Activated CD4-positive, alpha-beta T cell treated with anti-CD3 and anti-CD28 coated beads for 24 hours (primary cell): ENCODE measurements around the gene PTPRM.

ENCODE experiments used
- DNase-seq, 2 donors: peaks; one replicate each; pipeline ENCODE4 v3.0.0-alpha.2; 2020; ENCODE audit warnings: low read depth in 2 of 2

The PTPRM gene

DNA sequence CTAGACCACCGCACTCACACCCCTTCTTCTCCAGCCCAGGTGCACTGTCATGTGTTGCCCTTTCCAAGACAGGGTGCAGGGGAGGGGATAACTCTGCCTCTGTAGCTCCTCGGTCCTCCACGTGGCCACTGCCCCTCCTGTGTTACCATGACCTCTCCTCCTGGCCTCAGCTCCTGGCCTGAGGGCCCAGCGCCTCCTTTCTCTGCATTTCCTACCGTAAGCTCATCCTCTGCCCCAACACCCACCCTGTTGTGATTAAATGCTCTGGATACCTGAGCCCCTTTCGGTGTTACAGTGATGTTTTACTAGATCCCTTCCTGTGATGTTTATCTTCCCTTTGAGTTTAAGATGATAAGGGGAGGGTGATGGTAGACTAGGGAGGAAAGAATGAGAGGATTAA is 242.3 kb downstream of the PTPRM start:
- no peak for DNase-seq

DNA sequence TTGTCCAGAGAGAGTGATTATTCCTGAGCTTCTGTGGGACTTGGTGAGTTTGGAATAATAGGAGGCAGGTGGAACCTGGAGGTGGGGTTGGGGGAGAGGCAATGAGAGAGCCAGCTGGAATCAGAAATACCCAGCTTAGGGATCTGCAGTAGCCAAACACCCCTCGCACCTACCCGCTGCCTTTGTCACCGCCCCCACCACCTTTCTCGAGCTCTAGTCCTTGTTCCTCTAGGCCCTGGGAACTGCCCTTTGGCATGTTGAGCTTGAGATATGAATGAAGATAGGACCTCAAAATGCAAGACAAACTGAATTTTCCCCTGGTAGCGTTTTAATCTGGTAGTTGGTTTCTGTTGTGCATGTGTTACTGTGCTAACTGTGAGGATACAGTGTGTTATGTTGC is 242.9 kb downstream of the PTPRM start:
- DNase-seq = no peak

DNA sequence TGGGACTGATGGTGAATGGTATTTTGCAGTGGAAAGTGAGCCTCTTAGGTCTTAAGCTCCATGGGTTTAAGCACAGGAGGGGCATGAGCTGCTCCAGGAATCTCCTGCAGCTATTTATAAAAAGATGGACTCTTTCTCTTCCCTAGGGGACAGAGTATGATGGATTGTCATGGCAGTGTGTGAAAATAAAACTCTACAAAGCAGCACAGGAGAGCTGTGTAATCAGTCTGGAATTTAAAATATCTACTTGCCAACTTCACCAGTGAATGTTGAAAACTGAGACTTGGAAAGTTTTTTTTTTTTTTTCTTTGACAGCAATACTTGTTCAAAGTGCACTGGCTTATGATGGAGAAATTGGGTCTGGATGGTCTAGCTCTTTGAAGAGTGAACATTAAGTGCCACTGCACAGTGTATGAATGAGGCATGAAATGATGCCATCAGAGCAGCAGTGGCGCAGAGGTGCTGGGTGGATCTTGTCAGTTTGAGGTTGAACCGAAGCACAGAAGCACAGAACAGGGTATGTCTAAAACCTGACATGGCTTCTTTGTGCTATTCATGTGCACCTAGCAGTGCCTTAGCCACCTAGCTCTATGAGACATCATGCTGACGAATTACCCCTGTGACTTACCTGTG is 245.4 kb downstream of the PTPRM start:
- no peak for DNase-seq

DNA sequence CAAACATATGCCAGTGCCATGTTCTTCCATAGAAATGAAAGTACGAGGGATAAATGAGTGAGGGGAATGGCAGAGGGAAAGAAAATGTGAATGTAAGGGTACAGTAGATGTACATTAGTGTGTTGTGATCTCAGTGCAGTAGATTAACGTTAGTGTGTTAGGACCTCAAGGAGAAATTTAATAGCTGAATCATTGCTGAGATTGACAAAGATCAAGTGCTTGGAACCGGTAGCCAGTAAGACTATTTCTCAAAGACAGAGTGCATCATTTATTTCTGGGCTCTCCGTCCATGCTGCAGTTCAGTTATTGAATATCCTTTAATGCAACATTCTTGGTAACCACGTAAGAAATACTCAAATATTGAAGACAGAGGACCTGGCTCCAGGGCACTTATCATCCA is 246.0 kb downstream of the PTPRM start:
- DNase-seq = no peak

DNA sequence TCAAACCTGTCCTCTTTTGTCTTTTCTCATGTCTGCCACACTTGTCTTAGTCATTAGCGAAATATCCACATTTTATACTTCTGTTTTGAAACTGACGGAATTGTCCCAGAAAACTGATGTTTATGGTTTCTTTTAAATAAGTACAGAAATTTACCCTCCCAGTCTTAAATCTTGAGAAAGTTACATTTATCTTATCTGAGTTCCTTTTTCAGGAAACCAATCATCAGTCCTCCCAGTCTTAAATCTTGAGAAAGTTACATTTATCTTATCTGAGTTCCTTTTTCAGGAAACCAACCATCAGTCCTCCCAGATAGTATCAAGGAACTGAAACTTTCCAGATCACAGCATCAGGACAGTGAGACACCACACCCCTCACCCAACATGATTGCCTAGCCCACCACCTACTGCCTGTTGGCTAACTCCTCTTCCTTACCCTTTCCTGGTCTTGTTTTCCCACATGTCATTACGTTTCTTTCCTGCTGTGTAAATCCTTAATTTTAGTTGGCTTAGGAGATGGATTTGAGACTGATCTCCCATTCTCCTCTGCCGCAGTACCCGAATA is 247.7 kb downstream of the PTPRM start:
- DNase-seq = no peak

DNA sequence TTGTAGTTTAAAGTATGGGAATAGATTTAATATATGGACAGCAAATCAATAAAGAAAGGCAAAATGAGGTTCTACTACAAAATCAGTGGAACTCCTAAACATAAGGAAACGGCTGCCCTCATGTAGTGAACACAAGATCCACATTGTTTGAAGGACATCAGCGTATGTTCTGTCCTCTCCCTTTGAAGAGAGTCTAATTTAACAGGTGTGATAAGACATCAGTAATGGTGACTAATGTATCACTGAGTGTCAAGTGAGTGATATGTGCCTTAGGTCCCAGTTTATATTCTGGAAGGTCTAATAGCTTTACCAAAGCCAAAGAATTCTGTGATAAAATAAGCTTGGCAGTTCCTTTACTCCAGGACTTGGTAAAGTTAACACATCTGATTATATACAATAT is 248.7 kb downstream of the PTPRM start:
- DNase-seq = no peak

DNA sequence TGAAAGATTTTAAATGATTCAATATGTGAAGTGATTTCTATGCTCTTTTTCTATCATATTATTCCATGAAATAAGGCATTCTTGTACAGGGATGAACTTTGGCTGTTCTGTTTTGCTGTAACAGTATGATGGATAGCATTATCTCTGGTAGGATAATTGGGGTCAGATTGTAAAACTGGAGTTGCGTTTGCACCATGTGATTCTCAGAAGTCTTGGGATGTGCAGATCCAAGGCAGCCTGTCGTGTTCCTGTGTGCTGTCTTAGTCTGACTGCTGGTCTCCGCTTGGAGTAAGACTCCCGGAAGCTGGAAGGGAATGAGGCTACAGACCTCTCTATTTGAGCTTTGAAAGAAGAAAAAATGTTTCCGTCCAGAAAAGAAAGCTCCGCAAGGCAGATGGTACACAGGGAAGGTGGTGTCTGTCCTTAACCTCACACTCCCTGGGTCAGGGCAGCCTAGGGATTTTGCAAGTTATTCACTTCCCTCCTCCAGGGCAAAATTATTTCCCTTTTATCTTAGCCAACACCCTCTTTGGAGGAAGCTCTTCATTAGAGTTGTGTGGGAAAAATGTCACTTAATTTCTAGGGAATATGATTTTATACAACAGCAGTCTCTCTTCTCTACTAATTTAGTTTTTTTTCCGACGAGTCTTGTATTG is 250.6 kb downstream of the PTPRM start:
- no peak for DNase-seq

DNA sequence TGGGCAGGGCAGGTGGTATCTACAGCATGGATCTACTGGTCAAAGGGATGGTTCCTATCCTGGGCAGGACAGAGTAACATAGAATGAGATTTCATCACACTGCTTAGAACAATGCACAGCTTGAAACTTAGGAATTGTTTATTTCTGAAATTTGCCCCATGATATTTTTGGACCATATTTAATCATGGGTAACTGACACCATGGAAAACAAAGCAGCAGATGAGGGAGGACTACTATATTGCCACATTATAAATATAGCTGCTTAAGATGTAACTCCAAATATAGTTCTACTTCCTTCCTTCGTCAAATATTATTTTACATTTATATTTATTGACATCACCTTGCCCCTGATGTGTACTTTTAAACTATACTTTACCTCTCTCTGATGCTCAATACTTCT is 254.7 kb downstream of the PTPRM start:
- DNase-seq = no peak

DNA sequence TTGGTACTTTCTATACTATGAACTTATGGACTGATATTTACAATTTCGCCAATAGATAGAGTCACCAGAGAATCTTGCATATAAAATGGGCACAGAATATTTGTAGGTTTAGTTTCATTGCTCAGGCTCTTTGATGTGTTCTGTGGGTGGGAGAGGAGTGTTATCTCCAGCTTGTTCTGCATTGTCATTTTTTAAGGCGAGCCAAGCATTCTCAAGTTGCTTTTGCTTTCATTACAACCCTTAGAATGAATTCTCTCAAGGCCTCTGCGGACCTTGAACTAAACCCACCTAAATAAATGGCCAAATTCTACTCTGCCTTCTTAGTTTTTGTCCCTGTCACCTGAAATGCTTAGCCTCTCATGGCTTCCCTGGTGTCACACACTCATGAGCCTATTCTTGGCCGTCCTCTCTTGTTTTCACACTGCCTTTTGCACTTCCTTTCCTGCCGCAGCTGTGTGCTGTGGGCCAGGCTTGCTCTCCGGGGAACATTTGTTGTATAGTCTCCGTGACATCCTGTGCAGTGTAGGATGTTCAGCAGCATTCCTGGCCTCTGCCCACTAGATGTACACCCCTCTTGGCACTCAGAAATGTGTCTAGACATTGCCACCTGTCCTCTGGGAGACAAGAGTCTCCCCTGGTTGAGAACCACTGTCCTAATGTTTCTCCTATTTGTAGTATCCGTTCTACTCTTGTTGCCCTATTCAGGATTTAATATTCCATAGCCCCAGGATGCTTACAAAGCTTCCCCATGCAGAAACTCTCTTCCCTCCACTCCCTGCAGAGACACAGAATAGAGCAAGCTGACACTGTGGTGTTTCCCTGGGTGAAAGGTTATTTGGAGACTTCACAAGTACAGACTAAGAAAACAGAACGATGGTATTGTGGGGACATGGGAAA is 255.6 kb downstream of the PTPRM start:
- DNase-seq = no peak

DNA sequence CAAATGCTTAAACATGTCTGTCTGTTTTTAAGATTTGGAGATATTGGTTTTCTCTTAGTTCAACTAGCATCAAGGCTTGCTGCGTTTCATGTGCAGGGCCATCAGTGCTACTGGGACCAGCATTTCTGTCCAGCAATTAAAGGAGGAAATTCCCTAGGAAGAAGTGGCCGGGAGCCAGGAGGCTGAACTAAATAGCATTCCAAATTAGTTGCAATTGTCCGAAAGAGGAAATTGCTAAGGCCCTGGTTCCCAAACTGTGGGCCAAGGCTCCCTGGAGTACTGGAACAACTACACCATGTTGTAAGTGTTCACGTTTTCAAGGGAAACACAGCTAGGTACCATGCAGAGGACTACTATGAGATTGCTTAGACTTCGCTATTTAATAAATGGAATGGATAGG is 257.9 kb downstream of the PTPRM start:
- DNase-seq = no peak

DNA sequence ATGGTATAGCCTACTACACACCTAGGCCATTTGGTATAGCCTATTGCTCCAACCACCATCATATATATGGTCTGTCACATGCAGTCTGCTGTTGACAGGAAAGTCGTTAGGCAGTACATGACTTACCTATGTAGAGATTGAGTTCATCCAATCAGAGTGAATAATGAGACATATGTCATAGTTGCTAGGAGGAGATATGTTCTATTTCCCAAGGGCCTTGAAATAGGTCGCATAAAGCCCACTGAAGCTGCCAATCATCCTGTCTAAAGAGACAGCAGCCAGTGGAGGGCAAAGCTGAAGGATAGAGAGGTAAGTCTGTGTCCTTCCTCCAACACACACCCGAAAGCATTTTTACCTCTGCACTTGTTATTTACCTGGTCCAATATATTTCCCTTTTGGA is 263.4 kb downstream of the PTPRM start:
- DNase-seq = no peak

DNA sequence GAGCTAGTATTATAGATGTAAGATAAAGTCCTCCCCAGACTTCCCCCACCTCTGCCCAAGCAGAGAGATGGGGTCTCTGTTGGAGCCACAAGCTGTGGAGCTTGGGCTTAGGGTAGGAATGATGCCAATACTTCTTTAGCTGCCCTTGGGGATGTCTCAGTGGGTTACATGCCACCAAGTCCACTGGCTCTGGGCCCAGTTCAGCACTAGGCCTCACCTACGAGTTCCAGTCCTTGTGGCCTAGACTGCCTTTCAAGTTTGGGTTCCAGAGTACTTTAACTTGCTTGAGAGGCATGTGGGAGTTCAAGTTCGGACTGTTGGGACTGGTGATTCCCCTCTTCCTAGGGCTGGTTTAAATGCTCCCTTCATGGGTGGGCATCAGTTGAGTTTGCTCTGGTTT is 272.4 kb downstream of the PTPRM start:
- DNase-seq = no peak

DNA sequence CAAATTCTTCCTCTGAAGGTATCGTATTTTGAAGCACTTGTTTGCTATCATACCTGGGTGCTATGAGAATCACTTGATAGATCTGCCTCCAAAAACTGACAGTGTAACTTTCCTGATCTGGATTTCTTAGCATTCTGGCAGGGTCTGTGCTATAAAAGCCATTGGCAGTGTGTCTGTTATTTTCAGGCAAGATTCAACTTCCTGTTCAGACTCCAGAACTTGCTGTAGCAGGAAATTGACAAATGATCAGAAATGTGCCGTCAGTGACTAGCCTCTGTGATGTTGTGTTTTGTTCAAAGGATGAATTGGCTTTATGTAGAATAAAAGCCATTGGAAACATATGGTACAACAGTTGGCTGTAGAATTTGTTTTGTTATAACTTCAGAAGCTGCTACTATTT is 273.3 kb downstream of the PTPRM start:
- no peak for DNase-seq

DNA sequence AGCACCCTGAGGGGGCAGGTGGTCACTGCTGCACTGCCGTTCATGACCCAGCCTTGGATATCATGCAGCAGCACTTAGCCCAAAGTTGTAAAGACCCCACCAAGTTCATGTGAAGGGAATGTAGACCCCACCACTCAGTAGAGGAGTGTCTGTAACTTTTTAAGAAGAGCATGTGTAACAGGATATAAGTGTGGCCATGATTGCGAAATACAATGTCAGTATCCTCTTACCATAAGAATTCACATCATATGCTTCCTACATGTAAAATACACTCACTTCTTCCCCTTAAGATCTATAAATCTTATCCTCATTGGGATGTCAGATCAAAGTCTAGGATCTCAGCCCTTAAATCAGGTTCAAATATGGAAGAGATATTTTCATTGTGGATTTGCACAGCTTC is 276.9 kb downstream of the PTPRM start:
- no peak for DNase-seq

DNA sequence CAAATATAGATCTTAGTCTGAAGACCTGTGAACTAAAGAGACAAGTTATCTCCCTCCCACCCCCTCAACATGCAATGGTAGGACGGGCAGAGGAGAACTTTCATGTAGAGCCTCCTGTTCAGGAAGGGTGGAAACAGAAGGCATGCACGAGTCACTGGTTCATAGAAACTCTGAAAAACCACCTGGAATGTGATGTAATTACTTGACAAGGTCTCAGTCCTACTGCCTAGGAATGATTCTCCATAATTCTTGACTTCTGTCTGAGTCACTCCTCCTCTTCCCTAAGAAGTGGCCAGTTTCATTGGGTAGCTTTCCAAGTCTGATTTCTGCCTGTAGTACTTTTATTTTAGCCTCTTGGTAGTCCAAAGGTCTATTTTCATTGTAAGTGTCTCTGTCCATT is 277.3 kb downstream of the PTPRM start:
- DNase-seq = no peak

DNA sequence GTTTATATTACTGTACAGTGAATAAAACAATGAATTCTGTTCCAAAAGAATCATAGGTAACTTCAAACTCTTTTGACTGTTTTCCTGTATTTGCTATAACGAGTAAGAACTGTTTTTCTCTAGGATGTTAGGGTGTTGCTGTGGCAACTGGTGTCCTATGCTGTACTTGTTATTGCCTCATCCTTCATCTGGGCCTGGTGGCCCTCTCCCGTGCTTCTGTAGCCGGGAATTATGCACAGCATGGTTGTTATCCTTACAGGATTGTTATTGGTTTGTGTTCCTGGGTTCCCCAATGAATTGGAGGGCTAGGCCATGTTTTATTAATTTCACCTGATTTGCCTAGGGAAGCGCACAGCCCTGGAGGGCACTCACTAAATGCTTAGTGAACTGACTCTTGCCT is 279.2 kb downstream of the PTPRM start:
- no peak for DNase-seq

DNA sequence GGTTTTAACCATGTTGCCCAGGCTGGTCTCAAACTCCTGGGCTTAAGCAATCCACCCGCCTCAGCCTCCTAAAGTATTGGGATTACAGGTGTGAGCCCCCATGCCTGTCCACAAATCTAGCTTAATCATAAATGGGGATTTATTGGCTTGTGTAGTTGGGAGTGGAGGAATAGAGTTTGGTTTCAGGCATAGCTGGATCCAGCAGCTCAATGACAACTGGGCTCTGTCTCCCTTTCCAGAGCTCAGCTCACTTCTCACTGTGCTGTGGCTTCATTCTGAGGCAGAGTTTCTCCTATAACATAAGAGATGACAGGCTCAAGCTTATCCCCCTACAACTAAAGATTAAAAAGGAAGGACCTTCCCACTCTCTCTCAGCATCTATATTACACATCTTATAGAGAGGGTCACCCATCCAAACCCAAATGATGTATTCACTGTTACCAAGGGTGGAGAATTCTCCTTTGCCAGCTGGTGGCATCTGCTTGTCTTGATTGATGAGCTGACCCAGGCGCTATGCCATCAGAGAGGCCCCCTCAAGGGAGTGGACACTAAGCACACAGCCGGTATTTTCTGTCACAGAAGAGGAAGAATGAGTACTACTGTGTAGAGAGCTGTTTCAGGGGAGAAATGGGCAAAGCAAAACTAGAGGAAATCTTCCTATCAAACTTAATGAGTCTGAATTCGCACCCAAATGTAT is 280.4 kb downstream of the PTPRM start:
- no peak for DNase-seq

DNA sequence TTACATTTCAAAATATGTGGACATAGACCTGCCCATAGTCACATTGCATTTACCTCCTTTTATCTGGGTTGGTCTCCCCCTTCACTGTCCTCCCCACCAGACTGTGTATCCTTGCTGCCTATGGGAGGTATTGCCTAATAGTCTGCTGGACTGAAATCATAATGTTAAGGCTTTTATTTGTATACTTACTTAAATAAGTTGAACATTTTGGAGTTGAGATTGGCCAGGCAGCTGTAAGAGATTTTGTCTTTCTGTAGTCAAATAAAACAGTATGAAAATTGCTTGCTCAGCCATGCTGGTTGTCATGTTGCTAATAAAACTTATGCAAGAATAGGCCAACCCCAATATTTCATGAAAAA is 280.9 kb downstream of the PTPRM start:
- no peak for DNase-seq

DNA sequence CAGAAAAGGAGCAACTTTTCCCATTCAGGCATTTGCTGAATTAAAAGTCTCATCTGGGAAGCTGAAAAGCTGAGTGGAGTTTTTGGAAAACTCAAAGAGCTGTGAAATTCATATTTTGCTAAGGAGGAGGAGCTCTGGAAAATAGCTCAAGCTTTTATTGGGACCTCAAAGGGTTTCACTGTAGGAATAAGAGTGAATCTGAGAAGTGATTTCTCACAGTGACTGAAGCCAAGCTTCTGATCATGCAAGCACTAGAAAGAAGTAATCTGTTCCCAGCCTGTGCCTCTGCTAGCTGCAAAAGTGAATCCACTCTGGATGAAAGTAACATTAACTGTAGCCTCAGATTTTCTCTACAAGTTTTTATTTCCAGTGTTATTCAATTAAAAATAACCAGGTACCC is 283.3 kb downstream of the PTPRM start:
- DNase-seq = no peak

DNA sequence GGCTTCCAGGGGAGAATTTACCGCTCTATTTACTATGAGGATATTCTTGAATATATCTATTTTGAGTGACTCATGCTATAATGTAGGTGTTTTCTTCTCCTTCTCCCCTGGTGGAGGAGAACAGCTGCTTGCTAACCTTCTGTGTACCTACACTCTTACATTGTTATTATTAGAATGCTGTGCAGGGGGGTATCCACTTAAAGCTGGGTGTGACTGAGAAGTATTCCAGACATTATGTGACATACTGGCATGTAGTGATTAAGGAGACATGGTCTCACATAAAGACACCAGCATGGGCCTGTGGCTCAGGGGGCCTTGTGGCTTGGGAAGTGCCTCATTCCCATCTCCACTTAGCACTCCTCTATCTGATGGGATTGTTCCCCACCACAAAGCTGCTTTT is 287.9 kb downstream of the PTPRM start:
- DNase-seq = no peak

DNA sequence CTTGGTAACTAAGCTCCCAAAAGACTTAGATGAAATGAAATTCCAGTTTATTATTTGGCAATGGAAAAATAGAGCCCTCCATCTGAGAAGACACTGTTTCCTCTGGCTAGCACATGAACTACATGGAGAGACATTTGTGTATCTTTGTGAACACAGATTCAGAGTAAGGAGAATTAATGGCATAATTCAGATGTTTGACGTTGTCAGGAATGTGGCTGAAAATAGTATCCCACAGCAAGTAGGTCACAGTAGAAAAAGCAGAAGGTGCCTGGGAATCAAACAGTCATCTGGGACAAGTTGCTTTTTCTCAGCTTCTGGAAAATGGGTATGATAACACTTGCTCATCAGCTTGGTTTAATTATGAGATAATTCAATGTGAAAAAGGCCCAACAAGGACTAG is 288.6 kb downstream of the PTPRM start:
- no peak for DNase-seq

DNA sequence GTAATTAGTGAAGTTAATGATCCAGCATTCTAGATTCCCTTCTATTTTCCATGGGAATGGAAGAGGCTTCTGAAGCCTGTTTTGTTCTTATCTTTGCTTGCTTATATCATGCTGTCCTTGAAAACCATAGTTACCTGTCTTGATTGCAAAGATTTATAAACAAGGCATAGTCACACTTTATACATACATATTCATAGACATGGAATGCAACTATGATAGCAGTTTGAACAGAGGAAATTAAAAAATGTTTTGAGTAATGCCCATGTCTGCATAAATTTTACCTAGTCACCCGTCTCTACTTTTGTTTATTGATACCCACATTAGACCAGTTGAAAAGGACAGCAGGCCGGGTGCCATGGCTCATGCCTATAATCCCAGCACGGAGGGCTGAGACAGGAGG is 289.0 kb downstream of the PTPRM start:
- DNase-seq = no peak
